ENCODE results near the gene RXRA. TPM values are rescaled to one million over a fixed set of nuclear protein-coding genes. Genes with fewer than 3 reads are reported as not detected.

RXRA gene
- total RNA-seq, 1 experiment from 2014 or later: 29.9 TPM

GRCh38 chr9:134363450-134363849 is 37.2 kb downstream of the RXRA start:
- no peak overlapping the region for H4K8ac ChIP-seq (replicated peaks; ENCODE audit: insufficient read length, low read depth, low read length)
- H3K79me1 ChIP-seq (ENCODE audit: insufficient read depth, low read depth, low read length, poor library complexity, severe bottlenecking): no peaks in the 10 kb centered on the region
- no peaks in the 10 kb centered on the region for H3K27me3 ChIP-seq (ENCODE audit: insufficient read depth, low read length)
- H3K4ac ChIP-seq (ENCODE audit: low read depth, low read length): no peak overlapping the region
- H3K36me3 Mint-ChIP-seq (ENCODE audit: insufficient read depth in 1 of 3, low read depth in 3 of 3): no peaks in the 10 kb centered on the region
- no peak overlapping the region for H4K5ac ChIP-seq (ENCODE audit: insufficient read length, low read depth, low read length)
- no peaks in the 10 kb centered on the region for H3K23me2 ChIP-seq (ENCODE audit: insufficient read length, low read depth, low read length, poor library complexity, severe bottlenecking)
- H3K4me1 Mint-ChIP-seq: peaks cover 0 to 15% of the 10 kb centered on the region in 2 experiments; a peak in 2 of 4 replicates
- H2AFZ ChIP-seq (ENCODE audit: low read length): no peak overlapping the region
- H2BK5ac ChIP-seq (ENCODE audit: insufficient read length, low read length): no peak overlapping the region
- H3K27me3 Mint-ChIP-seq (ENCODE audit: low read depth): no peaks in the 10 kb centered on the region
- no peak overlapping the region; the same call in 1 of the 2 replicates for H3K14ac ChIP-seq (ENCODE audit: insufficient read depth, low read length)
- no peaks in the 10 kb centered on the region for H3K4me1 ChIP-seq (ENCODE audit: insufficient read depth, low read length)
- no peak overlapping the region for H3T11ph ChIP-seq (ENCODE audit: low read length)
- no peak overlapping the region for H2BK120ac ChIP-seq (ENCODE audit: low read depth, low read length, poor library complexity, severe bottlenecking)
- H3K9me3 Mint-ChIP-seq: no peaks in the 10 kb centered on the region
- no peaks in the 10 kb centered on the region for H3K9me3 ChIP-seq (ENCODE audit: control insufficient read depth, low read depth, low read length)
- TF ChIP-seq CTCF (conservative IDR thresholded peaks at IDR 0.05): no peak
- H2BK15ac ChIP-seq (ENCODE audit: low read depth, low read length): no peak overlapping the region
- H3K27ac ChIP-seq (ENCODE audit: insufficient read length, low read depth, low read length): no peak overlapping the region
- H2AK5ac ChIP-seq (ENCODE audit: insufficient read length, low read length): no peak overlapping the region
- no peak overlapping the region for H3K56ac ChIP-seq (ENCODE audit: insufficient read length, low read depth, low read length)
- no peak overlapping the region for H3K4me3 Mint-ChIP-seq
- no peak overlapping the region for H3K23ac ChIP-seq (ENCODE audit: insufficient read length, low read depth, low read length)
- no peak overlapping the region; a peak in 1 of 7 replicates for H3K27ac Mint-ChIP-seq
- no peak overlapping the region for H3K18ac ChIP-seq (ENCODE audit: insufficient read length, low read depth, low read length)
- no peak overlapping the region for H4K91ac ChIP-seq (ENCODE audit: insufficient read length, low read depth, low read length)
- H3K79me2 ChIP-seq (ENCODE audit: insufficient read depth, low read length): peaks cover 1% of the 10 kb centered on the region; the same call in 1 of the 2 replicates
- DNase-seq: no peak
- H3K9ac ChIP-seq (ENCODE audit: extremely low read depth, insufficient read length, low read length): no peak overlapping the region
- H4K20me1 ChIP-seq (ENCODE audit: control insufficient read depth, insufficient read depth, insufficient read length): no peaks in the 10 kb centered on the region
- no peak overlapping the region for H3K4me2 ChIP-seq (ENCODE audit: insufficient read depth, insufficient read length, low read length)
- no CpG with 5 or more reads among the region's 16 CpGs for whole genome bisulfite sequencing (ENCODE audit: extremely low coverage, insufficient read length, low lambda C conversion rate)
- H2BK20ac ChIP-seq (ENCODE audit: low read depth, low read length, poor library complexity, severe bottlenecking): no peak overlapping the region
- no peak overlapping the region for H2BK12ac ChIP-seq (ENCODE audit: insufficient read length, low read depth, low read length)
